Measurements from ENCODE around the gene DNTT.

DNTT gene

DNA sequence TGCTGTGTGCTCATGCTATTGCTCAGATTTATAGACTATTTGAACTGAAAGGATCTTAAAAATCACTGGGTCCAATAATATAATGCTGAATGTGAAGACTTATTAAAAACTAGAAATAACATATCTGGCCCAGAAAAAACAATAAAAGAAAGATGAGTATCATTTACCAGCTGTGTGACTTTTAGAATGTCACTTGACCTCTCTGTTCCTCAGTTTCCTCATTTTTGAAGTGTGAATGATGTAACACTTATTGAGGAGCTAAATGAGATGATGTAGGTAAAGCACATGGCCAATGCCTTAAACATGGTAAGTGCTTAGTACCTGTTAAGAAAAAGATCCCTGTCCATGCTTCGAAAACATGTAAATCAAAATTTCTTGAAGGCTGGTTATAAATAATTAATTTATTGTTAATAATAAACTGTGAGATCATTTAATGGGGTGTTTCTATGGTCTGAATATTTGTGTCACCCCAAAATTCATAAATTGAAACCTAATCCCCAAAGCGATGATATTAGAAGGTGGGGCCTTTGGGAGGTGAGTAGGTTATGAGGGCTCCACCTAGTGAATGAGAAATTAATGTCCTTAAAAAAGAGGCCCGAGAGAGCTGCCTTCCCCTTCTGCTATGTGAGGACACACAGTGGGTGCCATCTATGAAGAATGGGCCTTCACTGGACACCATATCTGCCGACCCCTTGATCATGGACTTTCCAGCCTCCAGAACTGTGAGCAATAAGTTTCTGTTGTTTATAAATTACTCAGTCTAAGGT lies 13.0 kb downstream of the DNTT start:
- Histone ChIP-seq H3K27me3 (ENCODE audit: control insufficient read depth in 1 of 2, insufficient read depth in 2 of 2, low read length in 2 of 2) (no peaks in the 10 kb centered on the region), H3K36me3 (ENCODE audit: insufficient read depth, low read length) (no peaks in the 10 kb centered on the region), H3K4me3 (ENCODE audit: low read depth in 1 of 2, low read length in 2 of 2) (no peak overlapping the region), H3K4me1 (ENCODE audit: insufficient read depth, low read length) (no peaks in the 10 kb centered on the region), H3K27ac (ENCODE audit: low read depth, low read length) (no peak overlapping the region), H3K9ac (ENCODE audit: low read length) (no peak overlapping the region), H3K9me3 (ENCODE audit: low read length) (no peaks in the 10 kb centered on the region)

DNA sequence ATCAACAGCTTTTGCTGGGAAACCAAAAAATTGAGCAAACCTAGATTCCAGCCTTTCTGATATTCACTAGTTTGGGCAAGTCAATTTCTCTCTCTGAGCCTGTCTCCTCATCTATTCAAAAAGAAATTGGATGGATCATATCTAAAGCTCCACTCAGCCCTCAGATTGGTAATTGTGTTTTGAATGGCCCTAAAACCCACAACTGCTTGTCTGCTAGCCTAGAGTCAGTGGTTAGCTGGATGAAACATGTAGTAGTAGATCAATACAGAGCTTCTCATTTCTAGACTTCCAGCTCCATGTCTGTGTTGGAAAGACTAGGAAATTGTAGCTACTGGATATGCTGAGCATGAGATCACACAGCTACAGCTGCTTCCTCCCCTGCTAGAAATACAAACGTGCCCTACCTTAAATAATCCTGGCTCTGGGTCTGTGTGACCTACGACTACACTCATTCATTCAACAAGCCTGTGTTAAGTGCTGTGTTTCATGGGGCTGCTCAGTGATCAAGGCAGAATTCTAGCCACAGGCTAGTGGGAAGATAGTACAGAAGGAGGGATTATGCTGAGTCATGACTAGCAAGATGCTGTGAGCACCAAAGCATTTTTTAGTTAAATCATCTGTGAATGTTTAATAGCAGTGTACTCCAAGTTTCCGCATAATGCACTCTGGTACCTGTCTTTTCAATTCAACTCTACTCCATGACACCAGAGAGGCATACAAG lies 15.7 kb downstream of the DNTT start:
- no peak overlapping the region for H3K4me3 ChIP-seq (ENCODE audit: low read depth in 1 of 2, low read length in 2 of 2)
- no peaks in the 10 kb centered on the region for H3K36me3 ChIP-seq (ENCODE audit: insufficient read depth, low read length)
- no peaks in the 10 kb centered on the region for H3K27me3 ChIP-seq (ENCODE audit: control insufficient read depth in 1 of 2, insufficient read depth in 2 of 2, low read length in 2 of 2)
- no peaks in the 10 kb centered on the region for H3K9me3 ChIP-seq (ENCODE audit: low read length)
- no peak overlapping the region for H3K9ac ChIP-seq (ENCODE audit: low read length)
- H3K27ac ChIP-seq (ENCODE audit: low read depth, low read length), result no peak overlapping the region
- no peaks in the 10 kb centered on the region for H3K4me1 ChIP-seq (ENCODE audit: insufficient read depth, low read length)

DNA sequence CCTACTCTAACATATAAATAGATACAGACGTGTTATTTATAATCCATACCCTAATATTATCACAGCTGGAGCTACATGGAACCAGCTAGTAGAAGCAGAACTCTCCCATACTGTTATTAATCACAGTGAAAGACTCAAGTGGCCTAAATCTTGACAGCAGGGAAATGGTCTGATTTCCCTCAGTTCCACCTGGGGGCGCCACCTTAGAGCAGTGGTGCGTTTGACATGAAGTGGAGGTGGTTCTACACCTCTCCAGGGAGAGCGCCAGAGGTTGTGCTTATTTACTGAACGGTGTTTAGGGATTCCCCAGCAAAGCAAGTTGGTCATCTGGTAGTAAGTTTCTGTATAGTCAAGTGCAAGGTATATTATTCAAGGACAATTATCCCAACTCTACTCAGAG lies 17.6 kb downstream of the DNTT start:
- H3K27ac ChIP-seq (ENCODE audit: low read depth, low read length), result no peak overlapping the region
- no peaks in the 10 kb centered on the region for H3K4me1 ChIP-seq (ENCODE audit: insufficient read depth, low read length)
- no peak overlapping the region for H3K4me3 ChIP-seq (ENCODE audit: low read depth in 1 of 2, low read length in 2 of 2)
- no peak overlapping the region for H3K9ac ChIP-seq (ENCODE audit: low read length)
- H3K36me3 ChIP-seq (ENCODE audit: insufficient read depth, low read length), result no peaks in the 10 kb centered on the region
- no peaks in the 10 kb centered on the region for H3K9me3 ChIP-seq (ENCODE audit: low read length)
- H3K27me3 ChIP-seq (ENCODE audit: control insufficient read depth in 1 of 2, insufficient read depth in 2 of 2, low read length in 2 of 2), result no peaks in the 10 kb centered on the region

DNA sequence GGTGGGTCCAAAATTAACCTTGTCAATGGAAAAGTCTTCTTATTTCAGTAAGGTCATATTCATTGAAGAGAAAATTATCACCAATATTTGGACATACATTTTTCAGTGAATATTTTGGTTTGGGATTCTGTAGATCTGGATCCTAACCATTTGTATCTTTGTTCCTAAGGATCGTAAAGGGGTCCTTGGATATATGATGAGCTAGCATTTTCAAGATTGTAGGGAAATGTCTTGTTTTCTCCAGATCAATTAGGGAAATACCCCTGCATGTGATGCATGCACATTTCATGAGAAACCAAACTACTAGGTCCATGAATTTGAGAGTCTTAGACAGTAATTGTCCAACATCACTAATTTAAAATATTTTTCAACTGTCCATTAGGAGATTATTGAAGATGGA lies 18.0 kb downstream of the DNTT start:
- Histone ChIP-seq H3K9ac (ENCODE audit: low read length) (no peak overlapping the region), H3K4me1 (ENCODE audit: insufficient read depth, low read length) (no peaks in the 10 kb centered on the region), H3K27me3 (ENCODE audit: control insufficient read depth in 1 of 2, insufficient read depth in 2 of 2, low read length in 2 of 2) (no peaks in the 10 kb centered on the region), H3K27ac (ENCODE audit: low read depth, low read length) (no peak overlapping the region), H3K36me3 (ENCODE audit: insufficient read depth, low read length) (no peaks in the 10 kb centered on the region), H3K4me3 (ENCODE audit: low read depth in 1 of 2, low read length in 2 of 2) (no peak overlapping the region), H3K9me3 (ENCODE audit: low read length) (no peaks in the 10 kb centered on the region)

DNA sequence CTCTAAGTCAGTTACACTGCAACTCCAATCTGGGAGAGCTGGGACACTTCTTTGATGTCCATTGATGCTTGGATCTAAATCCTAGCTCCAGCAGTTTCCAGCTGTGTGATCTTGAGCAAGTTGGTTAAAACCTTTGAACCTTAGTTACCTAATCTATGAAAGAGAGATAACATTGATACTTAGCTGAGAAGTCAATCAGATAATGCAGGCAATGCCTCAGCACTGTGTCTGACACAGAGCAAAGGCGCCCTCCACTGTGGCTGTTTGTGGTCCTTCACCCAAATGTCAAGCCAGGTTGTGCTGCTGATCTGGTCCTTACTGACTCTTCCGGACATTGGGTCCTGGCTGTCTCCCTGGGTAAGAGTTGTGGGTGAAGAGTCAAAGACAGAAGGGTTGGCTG lies 20.2 kb downstream of the DNTT start:
- no peaks in the 10 kb centered on the region for H3K9me3 ChIP-seq (ENCODE audit: low read length)
- no peaks in the 10 kb centered on the region for H3K4me1 ChIP-seq (ENCODE audit: insufficient read depth, low read length)
- H3K36me3 ChIP-seq (ENCODE audit: insufficient read depth, low read length), result no peaks in the 10 kb centered on the region
- H3K4me3 ChIP-seq (ENCODE audit: low read depth in 1 of 2, low read length in 2 of 2), result no peak overlapping the region
- H3K27me3 ChIP-seq (ENCODE audit: control insufficient read depth in 1 of 2, insufficient read depth in 2 of 2, low read length in 2 of 2), result no peaks in the 10 kb centered on the region
- no peak overlapping the region for H3K27ac ChIP-seq (ENCODE audit: low read depth, low read length)
- no peak overlapping the region for H3K9ac ChIP-seq (ENCODE audit: low read length)

DNA sequence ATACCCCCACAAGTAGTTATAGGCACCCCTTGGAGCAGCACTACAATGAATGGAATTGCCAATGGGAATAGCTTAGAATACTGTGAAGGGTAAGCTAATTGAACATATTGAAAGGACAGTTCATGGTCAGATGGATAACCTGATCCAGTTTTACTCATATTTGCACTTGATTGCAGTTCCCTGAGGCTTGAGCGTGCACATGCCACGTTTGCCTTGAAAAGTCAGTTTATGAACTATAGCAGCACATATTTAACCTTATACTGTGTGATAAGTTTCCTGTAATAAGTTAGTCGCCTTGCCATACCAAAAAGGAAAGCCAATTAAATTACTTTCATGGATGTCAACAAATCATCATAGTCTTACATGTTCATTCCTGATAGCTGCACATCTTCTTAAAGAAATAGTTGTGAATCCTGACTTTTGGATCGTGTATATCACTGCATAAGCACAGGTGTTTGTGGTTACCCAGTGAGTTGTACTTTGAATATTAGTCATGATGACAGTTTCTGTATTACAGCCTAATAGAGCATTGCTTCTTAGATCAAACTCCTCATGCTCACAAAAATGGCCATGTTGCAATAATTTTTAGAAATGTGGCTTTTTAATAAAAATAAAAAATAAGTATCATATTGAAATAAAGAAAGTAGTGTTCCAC lies 21.6 kb downstream of the DNTT start:
- Histone ChIP-seq H3K36me3 (ENCODE audit: insufficient read depth, low read length) (no peaks in the 10 kb centered on the region), H3K4me3 (ENCODE audit: low read depth in 1 of 2, low read length in 2 of 2) (no peak overlapping the region), H3K4me1 (ENCODE audit: insufficient read depth, low read length) (no peaks in the 10 kb centered on the region), H3K9ac (ENCODE audit: low read length) (no peak overlapping the region), H3K9me3 (ENCODE audit: low read length) (no peaks in the 10 kb centered on the region), H3K27me3 (ENCODE audit: control insufficient read depth in 1 of 2, insufficient read depth in 2 of 2, low read length in 2 of 2) (no peaks in the 10 kb centered on the region), H3K27ac (ENCODE audit: low read depth, low read length) (no peak overlapping the region)

DNA sequence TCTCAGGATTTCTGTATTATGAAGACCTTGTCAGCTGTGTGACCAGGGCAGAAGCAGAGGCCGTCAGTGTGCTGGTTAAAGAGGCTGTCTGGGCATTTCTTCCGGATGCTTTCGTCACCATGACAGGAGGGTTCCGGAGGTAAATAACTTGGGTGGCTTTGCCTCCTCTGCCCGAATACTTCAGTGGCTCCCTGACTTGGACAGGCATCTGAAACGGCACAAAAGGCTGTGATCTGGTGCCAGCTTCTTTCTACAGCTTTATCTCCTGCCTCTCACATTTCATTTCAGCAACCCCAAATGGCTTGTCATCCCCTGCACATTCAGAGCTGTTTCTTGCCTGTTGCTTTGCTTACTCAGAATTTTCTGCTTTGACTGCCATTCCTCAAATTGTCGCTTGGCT lies 23.2 kb downstream of the DNTT start:
- Histone ChIP-seq H3K9me3 (ENCODE audit: low read length) (no peaks in the 10 kb centered on the region), H3K36me3 (ENCODE audit: insufficient read depth, low read length) (no peaks in the 10 kb centered on the region), H3K27me3 (ENCODE audit: control insufficient read depth in 1 of 2, insufficient read depth in 2 of 2, low read length in 2 of 2) (no peaks in the 10 kb centered on the region), H3K27ac (ENCODE audit: low read depth, low read length) (no peak overlapping the region), H3K9ac (ENCODE audit: low read length) (no peak overlapping the region), H3K4me1 (ENCODE audit: insufficient read depth, low read length) (no peaks in the 10 kb centered on the region), H3K4me3 (ENCODE audit: low read depth in 1 of 2, low read length in 2 of 2) (no peak overlapping the region)

DNA sequence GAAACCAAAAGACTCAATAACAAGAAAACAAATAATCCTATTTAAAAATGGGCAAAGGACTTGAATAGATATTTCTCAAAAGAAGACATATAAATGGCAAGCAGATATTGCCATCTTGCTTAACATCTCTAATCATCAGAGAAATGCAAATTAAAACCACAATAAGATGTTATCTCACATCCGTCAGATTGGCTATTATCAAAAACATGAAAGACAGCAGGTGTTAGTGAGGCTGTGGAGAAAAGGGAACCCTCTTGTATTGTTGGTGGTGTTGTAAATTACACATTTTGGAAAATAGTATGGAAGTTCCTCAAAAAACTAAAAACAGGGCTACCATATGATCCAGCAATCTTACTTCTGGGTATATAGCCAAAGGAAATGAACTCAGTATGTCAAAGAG lies 28.9 kb downstream of the DNTT start:
- Histone ChIP-seq H3K4me1 (ENCODE audit: insufficient read depth, low read length) (no peaks in the 10 kb centered on the region), H3K27ac (ENCODE audit: low read depth, low read length) (no peak overlapping the region), H3K9me3 (ENCODE audit: low read length) (no peaks in the 10 kb centered on the region), H3K36me3 (ENCODE audit: insufficient read depth, low read length) (no peaks in the 10 kb centered on the region), H3K4me3 (ENCODE audit: low read depth in 1 of 2, low read length in 2 of 2) (no peak overlapping the region), H3K27me3 (ENCODE audit: control insufficient read depth in 1 of 2, insufficient read depth in 2 of 2, low read length in 2 of 2) (no peaks in the 10 kb centered on the region), H3K9ac (ENCODE audit: low read length) (no peak overlapping the region)

DNA sequence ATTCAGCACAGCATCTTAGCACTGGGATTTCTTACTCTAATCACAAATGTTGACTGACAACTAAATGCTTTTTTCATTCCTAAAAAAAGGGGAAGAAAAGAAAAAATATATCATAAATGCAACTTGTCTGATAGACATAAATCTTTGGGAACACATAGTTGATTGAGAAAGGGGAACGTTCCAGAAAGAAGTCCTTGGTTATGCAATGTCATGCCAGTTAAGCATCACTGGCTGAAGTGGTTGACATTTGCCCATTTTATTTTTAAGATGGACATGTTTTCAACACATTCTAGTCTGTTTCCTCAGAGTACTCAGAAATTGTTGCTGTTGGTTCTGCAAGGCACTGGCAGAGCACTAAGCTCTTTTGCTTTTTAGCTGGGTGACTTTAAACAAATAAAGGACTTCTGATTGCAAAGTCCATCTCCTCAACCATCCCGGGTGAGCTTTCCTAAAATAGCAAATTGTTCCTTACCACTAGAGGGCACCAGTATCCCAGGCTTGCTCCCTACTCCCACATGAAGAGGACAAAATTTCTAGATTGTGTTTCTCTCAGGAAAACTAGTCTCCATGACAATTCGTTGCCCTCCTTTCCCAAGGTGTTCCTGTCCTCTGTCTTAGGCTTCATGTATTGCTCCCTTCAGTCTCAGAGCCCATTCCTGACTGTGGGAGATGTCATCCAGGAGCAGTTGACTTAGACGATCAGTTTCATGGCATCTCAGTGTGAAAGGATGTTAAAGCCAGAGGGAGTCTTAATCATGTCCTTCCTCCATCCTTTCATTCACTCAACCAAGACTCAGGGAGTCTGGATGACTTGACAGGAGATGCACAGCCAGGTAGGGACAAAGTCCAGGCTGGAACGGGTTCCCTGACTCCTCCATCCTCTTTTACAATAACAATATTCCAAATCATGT lies 30.6 kb downstream of the DNTT start:
- H3K27ac ChIP-seq (ENCODE audit: low read depth, low read length), result no peak overlapping the region

DNA sequence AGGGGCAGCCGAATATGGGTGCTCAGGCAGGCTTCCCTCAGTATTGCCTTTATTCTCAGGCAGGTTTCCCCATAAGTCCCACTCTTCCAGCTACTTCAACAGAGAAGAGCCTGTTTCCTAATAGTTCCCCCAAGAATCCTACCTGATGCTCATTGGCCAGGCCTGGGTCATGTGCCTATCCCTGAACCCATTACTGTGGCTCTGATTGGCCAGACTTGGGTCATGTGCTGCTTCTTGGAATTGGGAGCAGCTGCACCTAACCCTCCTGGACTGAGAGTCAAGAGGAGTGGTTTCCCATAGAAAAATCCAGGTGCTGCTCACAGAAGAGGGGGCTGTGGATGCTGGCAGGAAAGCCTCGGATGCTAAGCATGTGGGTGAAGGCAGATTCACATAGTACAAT lies 32.9 kb downstream of the DNTT start:
- Histone ChIP-seq H3K4me1 (ENCODE audit: insufficient read depth, low read length) (no peaks in the 10 kb centered on the region), H3K9ac (ENCODE audit: low read length) (no peak overlapping the region), H3K27me3 (ENCODE audit: control insufficient read depth in 1 of 2, insufficient read depth in 2 of 2, low read length in 2 of 2) (no peaks in the 10 kb centered on the region), H3K27ac (ENCODE audit: low read depth, low read length) (no peak overlapping the region), H3K4me3 (ENCODE audit: low read depth in 1 of 2, low read length in 2 of 2) (no peak overlapping the region), H3K9me3 (ENCODE audit: low read length) (no peaks in the 10 kb centered on the region), H3K36me3 (ENCODE audit: insufficient read depth, low read length) (no peaks in the 10 kb centered on the region)

More for the DNA sequence above, 30.6 kb downstream of the DNTT start:
- H3K9me3 ChIP-seq (ENCODE audit: low read length), result no peaks in the 10 kb centered on the region
- no peak overlapping the region for H3K9ac ChIP-seq (ENCODE audit: low read length)
- no peaks in the 10 kb centered on the region for H3K4me1 ChIP-seq (ENCODE audit: insufficient read depth, low read length)
- no peaks in the 10 kb centered on the region for H3K36me3 ChIP-seq (ENCODE audit: insufficient read depth, low read length)
- no peak overlapping the region for H3K4me3 ChIP-seq (ENCODE audit: low read depth in 1 of 2, low read length in 2 of 2)
- no peaks in the 10 kb centered on the region for H3K27me3 ChIP-seq (ENCODE audit: control insufficient read depth in 1 of 2, insufficient read depth in 2 of 2, low read length in 2 of 2)

Measured in muscle layer of colon (tissue), 2 donors.